ENCODE results near the gene RNASE7. TPM values are rescaled to one million over a fixed set of nuclear protein-coding genes. Genes with fewer than 3 reads are reported as not detected.

The RNASE7 gene
- total RNA-seq, 1 donor from 2014 or later: 0.34 TPM

DNA sequence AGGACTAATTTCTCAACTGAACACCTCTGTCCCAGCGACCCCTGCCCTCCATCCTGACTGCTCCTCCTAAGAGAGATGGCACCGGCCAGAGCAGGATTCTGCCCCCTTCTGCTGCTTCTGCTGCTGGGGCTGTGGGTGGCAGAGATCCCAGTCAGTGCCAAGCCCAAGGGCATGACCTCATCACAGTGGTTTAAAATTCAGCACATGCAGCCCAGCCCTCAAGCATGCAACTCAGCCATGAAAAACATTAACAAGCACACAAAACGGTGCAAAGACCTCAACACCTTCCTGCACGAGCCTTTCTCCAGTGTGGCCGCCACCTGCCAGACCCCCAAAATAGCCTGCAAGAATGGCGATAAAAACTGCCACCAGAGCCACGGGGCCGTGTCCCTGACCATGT lies 756 bp downstream of the RNASE7 start:
- no peak overlapping the region for H3K27ac Mint-ChIP-seq
- TF ChIP-seq CTCF (IDR thresholded peaks at IDR 0.05; ENCODE audit: unreplicated experiment): no peak
- DNase-seq (ENCODE audit: low spot score in 2 of 2, unreplicated experiment in 2 of 2): no peak
- no peaks in the 10 kb centered on the region for H3K9me3 Mint-ChIP-seq
- H3K4me3 Mint-ChIP-seq: no peak overlapping the region
- H3K27me3 Mint-ChIP-seq (ENCODE audit: low read depth): no peaks in the 10 kb centered on the region
- H3K4me1 Mint-ChIP-seq: peaks cover 53% of the 10 kb centered on the region
- no peaks in the 10 kb centered on the region for H3K36me3 Mint-ChIP-seq

- no peak overlapping the region for H3K4me3 Mint-ChIP-seq
- H3K27me3 Mint-ChIP-seq (ENCODE audit: low read depth): no peaks in the 10 kb centered on the region
- peaks cover 48% of the 10 kb centered on the region for H3K4me1 Mint-ChIP-seq
- no peaks in the 10 kb centered on the region for H3K9me3 Mint-ChIP-seq
- TF ChIP-seq CTCF (IDR thresholded peaks at IDR 0.05; ENCODE audit: unreplicated experiment): no peak
- H3K36me3 Mint-ChIP-seq: no peaks in the 10 kb centered on the region
- DNase-seq (ENCODE audit: low spot score in 2 of 2, unreplicated experiment in 2 of 2): no peak
- H3K27ac Mint-ChIP-seq: no peak overlapping the region
Measured at GRCh38 chr14:21043387-21043973, 1.3 kb downstream of the RNASE7 start.

GRCh38 chr14:21043974-21044618 lies 1.9 kb downstream of the RNASE7 start:
- no peak overlapping the region for H3K27ac Mint-ChIP-seq
- no peaks in the 10 kb centered on the region for H3K9me3 Mint-ChIP-seq
- TF ChIP-seq CTCF (IDR thresholded peaks at IDR 0.05; ENCODE audit: unreplicated experiment): no peak
- H3K4me3 Mint-ChIP-seq: no peak overlapping the region
- DNase-seq (ENCODE audit: low spot score in 2 of 2, unreplicated experiment in 2 of 2): no peak
- H3K36me3 Mint-ChIP-seq: no peaks in the 10 kb centered on the region
- H3K27me3 Mint-ChIP-seq (ENCODE audit: low read depth): no peaks in the 10 kb centered on the region
- H3K4me1 Mint-ChIP-seq: peaks cover 42% of the 10 kb centered on the region

DNA sequence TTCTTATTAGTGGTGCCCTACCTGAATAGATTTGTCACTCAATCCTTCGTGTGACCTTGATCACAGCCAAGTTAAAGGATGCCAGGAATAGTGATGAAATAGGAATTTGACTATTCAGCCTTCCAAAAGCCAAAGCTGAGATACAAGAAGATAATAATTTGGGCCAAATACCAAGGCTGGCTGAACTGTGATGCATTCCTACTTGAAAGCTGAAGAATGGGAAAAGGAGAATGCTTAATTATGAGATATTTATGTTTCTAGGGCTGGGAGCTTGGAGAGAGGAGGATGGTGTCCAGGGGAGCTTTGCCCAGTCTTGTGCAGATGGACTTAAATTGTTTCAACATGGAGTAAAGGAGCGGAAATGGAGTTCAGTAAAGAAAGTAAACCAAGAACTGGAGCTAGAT lies 5.2 kb downstream of the RNASE7 start:
- Mint-ChIP-seq H3K4me1 (peaks cover 23% of the 10 kb centered on the region), H3K4me3 (no peak overlapping the region), H3K9me3 (no peaks in the 10 kb centered on the region), H3K27ac (peak overlapping the region; percentile 13), H3K27me3 (ENCODE audit: low read depth) (no peaks in the 10 kb centered on the region), H3K36me3 (no peaks in the 10 kb centered on the region)
- no peak for DNase-seq (ENCODE audit: low spot score in 2 of 2, unreplicated experiment in 2 of 2)
- TF ChIP-seq CTCF (IDR thresholded peaks at IDR 0.05; ENCODE audit: unreplicated experiment): no peak

GRCh38 chr14:21048638-21049037 lies 6.5 kb downstream of the RNASE7 start:
- H3K9me3 Mint-ChIP-seq: no peaks in the 10 kb centered on the region
- TF ChIP-seq CTCF (IDR thresholded peaks at IDR 0.05; ENCODE audit: unreplicated experiment): no peak
- no peaks in the 10 kb centered on the region for H3K36me3 Mint-ChIP-seq
- H3K27me3 Mint-ChIP-seq (ENCODE audit: low read depth): no peaks in the 10 kb centered on the region
- no peak overlapping the region for H3K27ac Mint-ChIP-seq
- H3K4me3 Mint-ChIP-seq: no peak overlapping the region
- peaks cover 12% of the 10 kb centered on the region for H3K4me1 Mint-ChIP-seq
- no peak for DNase-seq (ENCODE audit: low spot score in 2 of 2, unreplicated experiment in 2 of 2)

Measured in mesothelial cell of epicardium (in vitro differentiated cells).